K562 (cell line): ENCODE measurements around the gene RCC2. TPM values are rescaled to one million over a fixed set of nuclear protein-coding genes. Genes with fewer than 3 reads are reported as not detected.
A peak's percentile ranks its signal among the peaks of the same experiment; 100 is the strongest.

Experiments
- ATAC-seq: fragments of 200-7000 bp; cut with Tn5 transposase; 3 replicates; pipeline ENCODE4 v1.9.1; 2020; ENCODE audit warnings: moderate library complexity
- BruUV-seq: library from RNA; stranded (reverse); fragments of 400-500 nt; replicated peaks from 2 replicates; lab custom pipeline; 2021; lab: Mats Ljungman, UMichigan
- CTCF ChIA-PET: fragments of 300-600 bp; formaldehyde crosslinking; extraction: SDS; loops from one replicate; lab custom pipeline; 2021; ENCODE audit warnings: low intra/inter-chr PET ratio; lab: Yijun Ruan, JAX
- POLR2A ChIA-PET: fragments of 300-600, 350-650 bp; sonication (Branson Sonifier 250); formaldehyde crosslinking; extraction: SDS; loops from one replicate; lab custom pipeline; 2021; ENCODE audit warnings: antibody characterized with exemption, inconsistent platforms; lab: Yijun Ruan, JAX
- DNase-seq, 4 experiments: peaks; one replicate each; pipeline versions ENCODE4 v3.0.0 to v3.0.0-alpha.2; 2011 to 2018; ENCODE audit warnings: low spot score in 3 of 4, mixed read lengths in 3 of 4; ENCODE audit errors: extremely low read depth in 1 of 4
- FAIRE-seq: peaks from 2 replicates; lab custom pipeline; 2011; peaks lifted over from hg19 to GRCh38; lab: Jason Lieb, UNC
- H2AFZ ChIP-seq: 2 replicates; pipeline ENCODE4 v1.6.0; 2011; ENCODE audit warnings: low read depth, low read length, control low read depth, inconsistent platforms
- H3K27ac ChIP-seq: fragments of 200-600 bp; 3 replicates; pipeline ENCODE4 v1.8.0; 2011; ENCODE audit warnings: low read depth, mild to moderate bottlenecking, control low read depth, inconsistent platforms, low read length, moderate library complexity, mixed read lengths; ENCODE audit errors: extremely low read depth
- H3K27me3 ChIP-seq, 2 experiments: fragments of 300-600 bp in 1 of 2; 2 replicates in 1 of 2; 3 replicates in 1 of 2; pipeline versions ENCODE4 v1.6.0 to v1.8.0; 2011; ENCODE audit warnings: inconsistent platforms in 2 of 2, low read length in 2 of 2, mild to moderate bottlenecking in 1 of 2, mixed read lengths in 1 of 2, moderate library complexity in 1 of 2; ENCODE audit not compliant: control insufficient read depth in 2 of 2, insufficient read depth in 2 of 2
- H3K36me3 ChIP-seq: fragments of 300-600 bp; 3 replicates; pipeline ENCODE4 v1.8.0; 2011; ENCODE audit warnings: mild to moderate bottlenecking, low read length, inconsistent platforms; ENCODE audit not compliant: control insufficient read depth, insufficient read depth
- H3K4me1 ChIP-seq, 2 experiments: fragments of 200-600 bp in 1 of 2; replicated peaks in 1 of 2; 2 replicates in 1 of 2; 3 replicates in 1 of 2; pipeline versions ENCODE4 v1.5.1 to v1.8.0; 2011; ENCODE audit warnings: inconsistent platforms in 2 of 2, low read length in 2 of 2, mild to moderate bottlenecking in 1 of 2, mixed read lengths in 1 of 2, moderate library complexity in 1 of 2; ENCODE audit not compliant: control insufficient read depth in 2 of 2, insufficient read depth in 2 of 2
- H3K4me2 ChIP-seq: 2 replicates; pipeline ENCODE4 v1.6.1; 2011; ENCODE audit warnings: low read length, control low read depth, inconsistent platforms, mixed read lengths; ENCODE audit not compliant: insufficient read depth
- H3K4me3 ChIP-seq: fragments of 200-600 bp; sonication (generic), shearing (Covaris generic); 2 replicates; pipeline ENCODE4 v1.5.1; 2016; ENCODE audit warnings: control low read depth, inconsistent platforms
- H3K79me2 ChIP-seq: fragments of 200-600 bp; 3 replicates; pipeline ENCODE4 v1.8.0; 2011; ENCODE audit warnings: low read length, inconsistent platforms; ENCODE audit not compliant: control insufficient read depth, insufficient read depth
- H3K9ac ChIP-seq, 2 experiments: 2 replicates each; pipeline versions ENCODE4 v1.6.0 to v1.6.1; 2011; ENCODE audit warnings: low read depth in 2 of 2, low read length in 2 of 2, control low read depth in 1 of 2, inconsistent platforms in 1 of 2, mild to moderate bottlenecking in 1 of 2, mixed read lengths in 1 of 2; ENCODE audit not compliant: insufficient read depth in 1 of 2
- H3K9me1 ChIP-seq: one replicate; pipeline ENCODE4 v1.6.0; 2011; ENCODE audit warnings: inconsistent platforms, mild to moderate bottlenecking, low read length, moderate library complexity; ENCODE audit not compliant: control insufficient read depth, insufficient read depth
- H3K9me3 ChIP-seq: replicated peaks from 2 replicates; pipeline ENCODE4 v1.5.1; 2011; ENCODE audit warnings: low read depth, low read length, inconsistent platforms; ENCODE audit not compliant: control insufficient read depth, insufficient read depth
- H4K20me1 ChIP-seq: replicated peaks from 2 replicates; pipeline ENCODE4 v1.6.1; 2011; ENCODE audit warnings: low read length, inconsistent platforms, mixed read lengths; ENCODE audit not compliant: control insufficient read depth, insufficient read depth
- CEBPB ChIP-seq: fragments of 450-650 bp; IDR thresholded peaks from 2 replicates; pipeline ENCODE4 v1.6.1; 2016; ENCODE audit warnings: missing genetic modification characterization, missing compliant biosample characterization
- CEBPG ChIP-seq, 3 experiments: fragments of 200-800 bp in 1 of 3; sonication (Bioruptor generic) in 1 of 3; sonication (generic) in 1 of 3; formaldehyde crosslinking in 1 of 3; IDR thresholded peaks in 2 of 3; conservative IDR thresholded peaks in 1 of 3; 2 replicates each; pipeline versions ENCODE4 v1.6.1 to v1.8.0; 2016 to 2022; ENCODE audit warnings: missing compliant biosample characterization in 2 of 3, missing genetic modification characterization in 2 of 3, mild to moderate bottlenecking in 1 of 3, missing genetic modification reagents in 1 of 3
- MLLT1 ChIP-seq, 2 experiments: fragments of 450-650 bp; IDR thresholded peaks; 2 replicates each; pipeline ENCODE4 v1.6.1; 2016
- NR4A1 ChIP-seq, 2 experiments: fragments of 250-450 bp in 1 of 2; fragments of 450-650 bp in 1 of 2; sonication (Bioruptor Pico) in 1 of 2; IDR thresholded peaks; 2 replicates each; pipeline versions ENCODE4 v1.4.0 to v1.6.1; 2016 to 2020; ENCODE audit warnings: mild to moderate bottlenecking in 2 of 2, missing compliant biosample characterization in 1 of 2, missing genetic modification characterization in 1 of 2, moderate library complexity in 1 of 2
- ZFPM2 ChIP-seq: fragments of 250-450 bp; sonication (Bioruptor Pico); IDR thresholded peaks from 2 replicates; pipeline ENCODE4 v1.5.1; 2022; ENCODE audit warnings: mild to moderate bottlenecking
- ZNF316 ChIP-seq: fragments of 450-650 bp; IDR thresholded peaks from 2 replicates; pipeline ENCODE4 v1.6.1; 2016
- WGBS: fragments of 100-300 bp; shearing (Covaris generic); methylation state at CpG from one replicate; pipeline ENCODE4 v1.1.6; 2016; ENCODE audit warnings: low coverage, mixed read lengths; ENCODE audit not compliant: insufficient coverage; ENCODE audit errors: missing lambda C conversion rate; 5-methylcytosine and 5-hydroxymethylcytosine counted together
- in situ Hi-C: fragments of 300-500 bp; cut with MboI; formaldehyde crosslinking; loops from 4 replicates; pipeline ENCODE4 v1.15.0; 2018; ENCODE audit warnings: inconsistent platforms, mixed read lengths
- intact Hi-C: fragments of 100-400 bp; cut with micrococcal nuclease; formaldehyde crosslinking; loops from 2 replicates; pipeline ENCODE4 v1.14.2; 2022
- polyA plus RNA-seq, 8 experiments: library from polyadenylated mRNA; depleted of rRNA in 4 of 8; stranded (reverse) in 5 of 8; unstranded in 3 of 8; fragments of >200 nt; fragmentation: Nextera tagmentation in 2 of 8; fragmentation: Illumina TruSeq in 1 of 8; extraction: Ambion mirVana in 2 of 8; extraction: Trizol in 1 of 8; gene quantifications; 2 replicates each; pipeline versions ENCODE4 v1.2.1 to v1.2.3, GENCODE V29; 2011 to 2014; ENCODE audit warnings: inconsistent platforms in 1 of 8, missing spikeins in 1 of 8
- total RNA-seq, 7 experiments: library from RNA; depleted of rRNA in 6 of 7; stranded (reverse); fragments of >200 nt in 6 of 7; fragmentation: Illumina TruSeq in 2 of 7; extraction: Trizol in 2 of 7; gene quantifications; 2 replicates each; pipeline versions ENCODE4 v1.2.1 to v1.2.3, GENCODE V29; 2011 to 2021; ENCODE audit warnings: low replicate concordance in 1 of 7

The RCC2 gene
- total and polyA plus RNA-seq, 9 of the 15 experiments (the other 6 are each of a cell fraction or from before 2014, with no cell fraction given), result 31.8 to 292 (median 116) TPM

- H3K9me3 ChIP-seq, result no peaks in the 10 kb centered on the region
- no TSS peak for BruUV-seq
- no peak overlapping the region for H3K9ac ChIP-seq
- H4K20me1 ChIP-seq, result no peaks in the 10 kb centered on the region
- no peak overlapping the region for H3K4me3 ChIP-seq
- in situ Hi-C loops (no loop called here), intact Hi-C loops (no loop called here)
- H3K4me2 ChIP-seq, result no peak overlapping the region
- peak; percentile 35; the same call in 1 of the 3 replicates for ATAC-seq
- FAIRE-seq, result no peak
- H3K4me1 ChIP-seq, result peaks cover 0 to 3% of the 10 kb centered on the region in 2 experiments; a peak in 1 of 5 replicates
- ChIA-PET POLR2A (no interaction called here), CTCF (no interaction called here)
- no peaks in the 10 kb centered on the region for H3K9me1 ChIP-seq
- H3K27ac ChIP-seq, result no peak overlapping the region
- H2AFZ ChIP-seq, result no peak overlapping the region
- WGBS, result 11% methylated on average over 5 of the region's 5 CpGs
- DNase-seq, result no peak
- no peaks in the 10 kb centered on the region for H3K79me2 ChIP-seq
- H3K27me3 ChIP-seq, result peaks cover 16 to 25% of the 10 kb centered on the region in 2 experiments
- no peaks in the 10 kb centered on the region for H3K36me3 ChIP-seq
- TF ChIP-seq NR4A1 (CRISPR knock-in tag; IDR thresholded peaks at IDR 0.05), result no peak
- TF ChIP-seq NR4A1 (tag; IDR thresholded peaks at IDR 0.05), result no peak
- peak; percentile 71 for TF ChIP-seq CEBPB (tag)
- no peak for TF ChIP-seq MLLT1 (IDR thresholded peaks at IDR 0.05)
- TF ChIP-seq ZNF316, result 0 out of 2 replicates have a peak, but pooled peaks have one; percentile 26
- 0 out of 2 replicates have a peak, but pooled peaks have one; percentile 24 for TF ChIP-seq CEBPG (CRISPR knock-in tag; IDR thresholded peaks at IDR 0.05)
- no peak for TF ChIP-seq CEBPG (tag; conservative IDR thresholded peaks at IDR 0.05 in 1 of 2, IDR thresholded peaks at IDR 0.05 in 1 of 2)
- TF ChIP-seq ZFPM2 (CRISPR knock-in tag), result no peak
These were observed 23.2 kb upstream of the RCC2 start for GRCh38 chr1:17462669-17463068.
